Endodermal cell (in vitro differentiated cells): ENCODE data around the gene C2CD4C. TPM values are rescaled to one million over a fixed set of nuclear protein-coding genes. Genes with fewer than 3 reads are reported as not detected.
"Not testable (repeated sequence)": the region's sequence is repeated elsewhere in the genome, so short reads cannot be mapped to it uniquely, and the experiment has no call there.

ENCODE experiments used
- DNase-seq: peaks from one replicate; pipeline ENCODE4 v3.0.0-alpha.2; 2017
- H3K27ac ChIP-seq: 2 replicates; pipeline ENCODE4 v1.5.1; 2013; ENCODE audit warnings: mild to moderate bottlenecking, low read depth, low read length, moderate library complexity
- H3K27me3 ChIP-seq: 2 replicates; pipeline ENCODE4 v1.6.1; 2013; ENCODE audit warnings: mild to moderate bottlenecking, low read length, moderate library complexity; ENCODE audit not compliant: insufficient read depth, control insufficient read depth, poor library complexity, severe bottlenecking
- H3K36me3 ChIP-seq: 2 replicates; pipeline ENCODE4 v1.7.0; 2013; ENCODE audit warnings: mild to moderate bottlenecking, low read length, moderate library complexity; ENCODE audit not compliant: control insufficient read depth, insufficient read depth
- H3K4me1 ChIP-seq: one replicate; pipeline ENCODE4 v1.7.0; 2013; ENCODE audit warnings: low read length; ENCODE audit not compliant: control insufficient read depth, insufficient read depth
- H3K4me3 ChIP-seq: 2 replicates; pipeline ENCODE4 v1.5.1; 2013; ENCODE audit warnings: mild to moderate bottlenecking, low read length, moderate library complexity
- H3K9ac ChIP-seq: 2 replicates; pipeline ENCODE4 v1.6.1; 2013; ENCODE audit warnings: mild to moderate bottlenecking, low read length, moderate library complexity; ENCODE audit not compliant: poor library complexity, severe bottlenecking; ENCODE audit errors: extremely low read depth
- H3K9me3 ChIP-seq: 2 replicates; pipeline ENCODE4 v1.6.1; 2013; ENCODE audit warnings: mild to moderate bottlenecking, low read length, moderate library complexity; ENCODE audit not compliant: control insufficient read depth
- H3K27ac Mint-ChIP-seq: 2 replicates; pipeline ENCODE4 v1.8.0; 2020; ENCODE audit warnings: mixed read lengths
- H3K27me3 Mint-ChIP-seq: 2 replicates; pipeline ENCODE4 v1.8.0; 2021; ENCODE audit warnings: mild to moderate bottlenecking, mixed read lengths; ENCODE audit not compliant: insufficient read depth
- H3K36me3 Mint-ChIP-seq: 2 replicates; pipeline ENCODE4 v1.8.0; 2020; ENCODE audit warnings: low read depth, mixed read lengths
- H3K4me1 Mint-ChIP-seq: 2 replicates; pipeline ENCODE4 v1.8.0; 2020; ENCODE audit warnings: mixed read lengths
- H3K4me3 Mint-ChIP-seq: 2 replicates; pipeline ENCODE4 v1.8.0; 2020; ENCODE audit warnings: mild to moderate bottlenecking, moderate library complexity, mixed read lengths
- H3K9me3 Mint-ChIP-seq: 2 replicates; pipeline ENCODE4 v1.8.0; 2020; ENCODE audit warnings: mild to moderate bottlenecking, mixed read lengths
- CTCF ChIP-seq: fragments of 200-600 bp; sonication (generic); conservative IDR thresholded peaks from 2 replicates; pipeline ENCODE4 v1.5.0; 2021; ENCODE audit warnings: antibody characterized with exemption, mild to moderate bottlenecking
- WGBS, 2 experiments: methylation state at CpG; one replicate each; pipeline versions ENCODE4 v1.1.5 to v1.1.7; 2013; ENCODE audit warnings: missing lambda C conversion rate in 2 of 2, mixed read lengths in 1 of 2; ENCODE audit not compliant: insufficient coverage in 1 of 2, insufficient read length in 1 of 2; 5-methylcytosine and 5-hydroxymethylcytosine counted together
- total RNA-seq, 2 donors: library from RNA; stranded (reverse); fragmentation: NEBNext Ultra II Directional in 1 of 2; extraction: Animal tissue kit (Norgen Biotek cat#: 25700) in 1 of 2; gene quantifications; 2 replicates in 1 of 2; 3 replicates in 1 of 2; pipeline ENCODE4 v1.2.1, GENCODE V29; 2021

C2CD4C gene
- total RNA-seq, 2 donors from 2014 or later = 5.6 to 25.0 TPM

GRCh38 chr19:455031-455705 is 46.2 kb upstream of the C2CD4C start:
- Histone ChIP-seq H3K9me3 (peaks cover 15% of the 10 kb centered on the region), H3K27me3 (no peaks in the 10 kb centered on the region), H3K4me1 (no peaks in the 10 kb centered on the region), H3K9ac (no peak overlapping the region), H3K36me3 (peaks cover 13% of the 10 kb centered on the region), H3K27ac (no peak overlapping the region), H3K4me3 (no peak overlapping the region)
- no peak for DNase-seq
- Mint-ChIP-seq H3K27ac (no peak overlapping the region), H3K4me1 (peaks cover 3% of the 10 kb centered on the region), H3K36me3 (peaks cover 56% of the 10 kb centered on the region), H3K9me3 (peaks cover 19% of the 10 kb centered on the region), H3K4me3 (no peak overlapping the region), H3K27me3 (no peaks in the 10 kb centered on the region)
- 95 to 97% methylated on average over 29 to 39 of the region's 39 CpGs for WGBS, 2 experiments
- TF ChIP-seq CTCF = no peak

- Mint-ChIP-seq H3K27ac (no peak overlapping the region), H3K4me3 (no peak overlapping the region), H3K27me3 (no peaks in the 10 kb centered on the region), H3K9me3 (peaks cover 21% of the 10 kb centered on the region), H3K36me3 (peaks cover 59% of the 10 kb centered on the region), H3K4me1 (no peaks in the 10 kb centered on the region)
- H3K36me3 ChIP-seq = peaks cover 13% of the 10 kb centered on the region
- H3K9ac ChIP-seq = no peak overlapping the region
- H3K27me3 ChIP-seq = no peaks in the 10 kb centered on the region
- WGBS, 2 experiments = 96% methylated on average over 22 of the region's 22 CpGs
- H3K9me3 ChIP-seq = peaks cover 15% of the 10 kb centered on the region
- H3K4me1 ChIP-seq = no peaks in the 10 kb centered on the region
- TF ChIP-seq CTCF = no peak
- no peak for DNase-seq
- no peak overlapping the region for H3K4me3 ChIP-seq
- no peak overlapping the region for H3K27ac ChIP-seq
These were observed 44.7 kb upstream of the C2CD4C start for GRCh38 chr19:453606-454005.

- Mint-ChIP-seq H3K4me1 (no peaks in the 10 kb centered on the region), H3K27ac (no peak overlapping the region), H3K27me3 (no peaks in the 10 kb centered on the region), H3K4me3 (no peak overlapping the region), H3K9me3 (peaks cover 21% of the 10 kb centered on the region), H3K36me3 (peaks cover 63% of the 10 kb centered on the region)
- TF ChIP-seq CTCF = no peak
- no peaks in the 10 kb centered on the region for H3K4me1 ChIP-seq
- WGBS, 2 experiments = 93 to 94% methylated on average over 16 of the region's 16 CpGs
- no peak overlapping the region for H3K4me3 ChIP-seq
- DNase-seq = no peak
- no peak overlapping the region for H3K9ac ChIP-seq
- H3K36me3 ChIP-seq = peaks cover 13% of the 10 kb centered on the region
- H3K9me3 ChIP-seq = peaks cover 15% of the 10 kb centered on the region
- H3K27me3 ChIP-seq = no peaks in the 10 kb centered on the region
- H3K27ac ChIP-seq = no peak overlapping the region
These were observed 43.9 kb upstream of the C2CD4C start for GRCh38 chr19:452829-453228.

GRCh38 chr19:450912-451481 is 42.0 kb upstream of the C2CD4C start:
- H3K4me3 Mint-ChIP-seq = not testable (repeated sequence)

More at GRCh38 chr19:450912-451481, 42.0 kb upstream of the C2CD4C start:
- WGBS, 2 experiments = 91 to 95% methylated on average over 31 to 33 of the region's 33 CpGs
- Mint-ChIP-seq H3K36me3 (peaks cover 58% of the 10 kb centered on the region), H3K9me3 (peaks cover 21% of the 10 kb centered on the region)
- not testable (repeated sequence) for H3K9ac ChIP-seq, H3K4me1 ChIP-seq, H3K27me3 Mint-ChIP-seq, H3K4me1 Mint-ChIP-seq, H3K27ac ChIP-seq, DNase-seq, H3K4me3 ChIP-seq, H3K27ac Mint-ChIP-seq, H3K27me3 ChIP-seq
- Histone ChIP-seq H3K36me3 (peaks cover 16% of the 10 kb centered on the region), H3K9me3 (peaks cover 15% of the 10 kb centered on the region)
